HG03064 (cell line): ENCODE data around the gene SIMC1.
"Not testable (repeated sequence)": the region's sequence is repeated elsewhere in the genome, so short reads cannot be mapped to it uniquely, and the experiment has no call there.

Source experiments
- ATAC-seq: cut with Tn5 transposase; IDR thresholded peaks from one replicate; pipeline ENCODE4 v1.9.1; 2021; ENCODE audit warnings: low read depth; ENCODE audit not compliant: unreplicated experiment

SIMC1 gene

DNA sequence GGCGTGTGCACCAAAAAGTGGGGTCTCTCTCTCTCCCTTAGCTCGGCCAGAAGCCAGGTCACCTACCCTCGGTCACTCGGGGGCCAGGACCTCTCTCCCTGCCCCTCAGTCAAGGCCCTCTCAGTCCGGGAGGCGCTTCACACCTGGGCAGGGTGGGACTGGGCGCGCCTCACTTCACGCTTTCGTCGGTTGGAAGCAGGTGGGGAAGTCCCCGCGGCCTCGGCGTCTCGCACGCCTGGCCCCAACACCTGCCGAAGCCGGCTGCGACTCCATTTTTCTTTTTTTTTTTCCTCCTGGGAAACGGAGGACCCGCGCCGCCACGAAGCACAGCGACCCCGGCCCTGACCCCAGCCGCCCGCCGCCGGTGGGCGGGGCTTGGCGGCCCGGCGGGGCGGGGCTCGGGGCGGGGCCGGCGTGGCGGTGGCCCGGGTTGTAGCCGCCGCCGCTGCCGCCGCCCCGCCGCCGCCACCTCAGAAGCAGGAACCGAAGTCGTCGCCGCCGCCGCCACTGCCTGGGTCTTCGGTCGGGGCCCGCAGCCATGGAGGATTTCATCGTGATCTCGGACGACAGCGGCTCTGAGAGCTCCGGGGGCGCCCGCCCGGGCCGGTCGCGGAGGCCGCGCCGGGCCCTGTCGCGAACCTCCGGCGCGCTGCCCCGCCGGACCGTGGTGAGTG is at the start of gene SIMC1:
SIMC1 (plus strand) TSS at position 454 of the 674 bp plus-strand sequence; CDS start at position 539, 85 bp downstream.
- peak; percentile 60 for ATAC-seq

DNA sequence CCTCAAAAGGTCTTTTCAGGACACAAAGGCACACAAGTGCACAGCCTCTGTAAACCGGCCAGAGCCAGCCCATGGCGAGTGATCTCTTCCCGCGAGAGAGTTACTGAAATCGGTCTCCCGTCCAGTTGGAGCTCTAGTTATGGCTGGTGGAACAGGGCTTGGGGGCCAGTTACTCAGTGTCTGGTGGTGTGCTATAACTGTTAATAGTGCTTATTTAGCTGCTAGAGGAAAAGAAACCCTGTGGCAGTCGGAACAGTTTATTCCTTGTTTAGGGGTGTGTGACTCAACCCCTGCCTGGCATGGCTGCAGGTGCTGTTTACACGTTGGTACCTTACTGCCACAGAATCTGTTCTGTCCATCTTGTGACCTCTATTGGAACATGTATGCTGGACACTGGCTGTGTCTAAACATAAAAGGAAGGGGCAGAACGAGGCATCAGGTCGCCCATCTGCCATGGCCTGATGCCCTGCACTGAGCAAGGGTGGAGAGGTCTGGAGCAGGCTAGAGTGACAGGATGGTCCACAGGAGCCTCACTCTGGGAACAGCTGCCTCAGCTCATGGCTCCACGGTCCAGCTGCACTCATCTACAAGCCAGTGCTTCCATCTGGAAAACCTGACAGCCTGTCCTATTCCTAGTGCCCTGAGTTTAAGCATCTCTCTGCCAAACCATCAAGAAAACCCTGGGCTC is 49.6 kb upstream of the SIMC1 start:
- ATAC-seq = no peak

- ATAC-seq = no peak
Observed at GRCh38 chr5:176189857-176190256, 48.4 kb upstream of the SIMC1 start.

DNA sequence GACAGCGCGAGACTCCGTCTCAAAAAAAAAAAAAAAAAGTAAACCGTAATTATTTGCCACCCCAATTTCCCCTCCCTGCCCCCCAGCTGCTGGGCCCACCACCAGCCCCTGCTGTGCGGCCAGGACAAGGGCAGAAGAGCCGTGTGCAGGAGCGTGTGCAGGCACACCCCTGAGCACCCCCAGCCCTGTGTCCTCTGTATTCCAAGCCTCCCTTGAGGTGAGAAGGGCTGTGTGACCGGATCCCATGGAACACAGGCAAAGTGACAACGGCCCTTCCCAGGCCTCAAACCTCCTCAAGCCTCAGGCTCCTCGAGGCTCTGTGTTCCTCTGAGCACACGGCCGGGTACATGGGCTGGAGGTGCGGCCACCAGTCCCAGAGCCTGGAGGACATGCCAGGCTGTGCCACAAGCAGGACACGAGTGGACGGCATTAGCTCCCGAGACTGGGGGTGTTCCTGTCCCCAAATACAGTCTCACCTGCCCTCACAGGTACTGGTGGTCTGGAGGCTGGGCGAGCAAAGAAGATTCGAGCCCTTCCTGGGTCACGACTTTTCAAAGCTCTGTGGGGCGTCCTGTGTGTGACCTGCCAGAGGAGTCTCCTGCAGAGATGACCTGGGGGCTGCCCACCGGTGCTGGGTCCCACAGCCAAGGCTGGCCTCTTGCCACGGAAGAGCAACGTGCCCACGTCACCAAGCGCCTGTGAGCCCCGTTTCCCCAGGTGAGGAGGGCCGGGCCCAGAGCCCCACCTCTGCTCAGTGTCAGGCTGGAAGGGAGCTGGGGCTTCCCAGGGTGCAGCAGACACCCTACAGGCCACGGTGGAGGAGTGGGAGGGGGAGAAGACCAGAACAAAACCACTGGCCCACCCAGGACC is 47.1 kb upstream of the SIMC1 start:
- ATAC-seq = no peak

GRCh38 chr5:176192094-176192721 is 46.0 kb upstream of the SIMC1 start:
- ATAC-seq = no peak

DNA sequence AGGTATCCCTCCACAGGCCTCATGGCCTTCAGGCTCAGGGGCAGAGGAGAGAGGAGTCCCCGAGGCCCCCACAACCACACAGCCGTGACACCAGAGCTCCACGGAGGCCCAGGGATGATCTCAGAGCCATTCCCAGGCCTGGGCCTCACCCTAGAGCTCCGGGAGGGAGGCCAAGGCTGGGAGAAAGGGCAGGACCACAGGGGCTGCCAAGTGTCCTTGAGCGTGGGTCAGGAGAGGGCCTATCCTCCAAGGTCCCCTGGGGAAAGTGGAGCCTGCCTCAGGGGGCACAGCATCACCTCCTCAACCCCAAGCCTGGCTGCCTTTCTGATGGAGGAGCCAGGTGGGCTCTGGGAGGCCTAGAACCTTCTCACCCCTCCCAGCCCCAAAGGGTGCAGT is 45.5 kb upstream of the SIMC1 start:
- ATAC-seq = not testable (repeated sequence)

GRCh38 chr5:176193636-176194035 is 44.6 kb upstream of the SIMC1 start:
- not testable (repeated sequence) for ATAC-seq

DNA sequence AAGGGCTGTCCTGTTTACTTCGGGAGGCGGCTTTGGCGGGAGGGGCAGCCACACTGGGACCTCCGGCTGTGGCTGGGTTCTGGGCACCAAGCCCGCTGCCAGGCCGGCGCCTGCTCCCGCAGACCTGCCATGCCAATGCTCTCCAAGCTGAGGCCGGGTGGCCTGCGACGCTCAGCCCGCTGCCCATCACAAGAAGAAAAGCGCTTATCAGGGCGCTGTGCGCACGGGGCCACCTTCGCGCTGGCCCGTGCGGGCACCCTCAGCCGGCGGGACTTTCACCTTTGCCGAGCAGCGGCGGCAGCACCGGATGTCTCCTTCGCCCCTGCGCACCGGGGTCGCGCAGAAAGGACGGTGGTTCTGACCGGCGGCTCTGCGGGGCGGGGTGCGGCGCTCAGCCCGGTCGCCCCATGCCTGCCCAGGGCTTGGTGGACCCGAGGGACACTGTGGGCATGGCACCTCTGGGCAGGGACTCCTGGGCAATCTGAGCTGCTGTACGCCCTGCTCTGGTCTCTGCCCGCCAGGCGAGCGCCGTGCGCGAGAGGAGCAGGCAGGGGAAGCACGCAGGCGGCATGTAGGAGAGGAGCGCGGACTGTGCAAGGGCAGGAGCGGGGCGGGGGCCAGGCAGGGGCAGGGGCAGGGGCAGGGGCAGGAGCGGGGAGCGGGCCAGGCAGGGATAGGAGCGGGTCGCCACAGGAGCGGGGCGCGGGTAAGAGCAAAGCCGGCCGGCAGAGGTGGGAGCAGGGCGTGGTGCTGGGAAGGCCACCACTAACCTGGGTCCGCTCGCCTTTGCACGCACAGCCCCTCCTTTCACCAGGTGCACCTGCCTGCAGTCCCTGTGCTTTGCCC is 43.8 kb upstream of the SIMC1 start:
- ATAC-seq = not testable (repeated sequence)

DNA sequence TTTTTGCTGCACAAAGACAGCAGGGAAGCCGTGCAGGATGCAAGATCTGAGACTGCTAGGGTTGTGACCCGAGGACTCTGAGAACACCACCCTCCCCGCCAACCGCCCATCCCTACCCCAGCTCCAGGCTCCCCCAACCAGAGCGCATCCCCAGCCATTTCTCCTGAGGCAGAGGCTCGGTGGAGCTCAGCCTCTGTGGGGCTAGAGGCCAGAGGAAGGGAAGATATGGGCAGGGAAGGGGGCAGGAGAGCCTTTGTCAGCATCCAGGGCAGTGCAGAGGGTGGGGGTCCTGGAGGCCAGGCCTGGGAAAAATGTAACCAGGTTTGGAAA is 43.2 kb upstream of the SIMC1 start:
- not testable (repeated sequence) for ATAC-seq

GRCh38 chr5:176195487-176196207 is 42.6 kb upstream of the SIMC1 start:
- not testable (repeated sequence) for ATAC-seq

GRCh38 chr5:176196781-176197180 is 41.4 kb upstream of the SIMC1 start:
- ATAC-seq = not testable (repeated sequence)

DNA sequence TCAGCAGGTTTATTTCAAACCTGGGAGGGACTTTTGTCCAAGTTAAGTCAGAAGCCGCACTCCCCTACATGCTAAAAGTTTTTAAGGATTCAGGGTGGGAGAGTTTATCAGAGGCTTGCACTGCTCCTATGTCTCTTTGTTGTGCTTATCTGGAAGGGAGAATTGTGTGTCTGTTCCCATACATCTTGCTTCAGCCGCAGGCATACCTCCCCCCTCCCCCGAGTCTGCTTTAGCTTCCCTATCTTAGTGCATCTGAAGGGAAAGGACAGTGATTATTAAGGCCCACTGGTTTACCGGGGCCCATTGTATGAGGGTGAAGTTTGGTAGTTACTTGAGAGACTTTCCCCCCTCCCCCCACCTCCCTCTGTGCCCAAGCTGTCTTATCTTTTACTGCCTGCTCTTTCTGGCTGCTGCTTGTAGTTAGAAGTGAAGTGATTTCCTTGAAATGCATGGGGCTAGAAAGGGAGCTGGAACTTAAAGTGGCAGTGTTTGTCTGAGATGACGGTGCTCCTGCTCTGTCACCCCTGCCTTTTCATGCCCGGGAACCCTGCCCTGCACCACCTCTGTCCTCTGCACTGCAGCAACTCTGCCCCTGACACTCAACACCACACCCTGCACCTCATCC is 40.9 kb upstream of the SIMC1 start:
- not testable (repeated sequence) for ATAC-seq

DNA sequence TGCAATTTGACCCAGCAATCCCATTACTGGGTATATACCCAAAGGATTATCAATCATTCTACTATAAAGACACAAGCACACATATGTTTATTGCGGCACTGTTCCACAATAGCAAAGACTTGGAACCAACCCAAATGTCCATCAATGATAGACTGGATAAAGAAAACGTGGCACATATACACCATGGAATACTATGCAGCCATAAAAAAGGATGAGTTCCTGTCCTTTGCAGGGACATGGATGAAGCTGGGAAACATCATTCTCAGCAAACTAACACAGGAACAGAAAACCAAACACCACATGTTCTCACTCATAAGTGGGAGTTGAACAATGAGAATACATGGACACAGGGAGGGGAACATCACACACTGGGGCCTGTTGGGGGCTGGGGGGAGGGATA is 39.9 kb upstream of the SIMC1 start:
- ATAC-seq = not testable (repeated sequence)

DNA sequence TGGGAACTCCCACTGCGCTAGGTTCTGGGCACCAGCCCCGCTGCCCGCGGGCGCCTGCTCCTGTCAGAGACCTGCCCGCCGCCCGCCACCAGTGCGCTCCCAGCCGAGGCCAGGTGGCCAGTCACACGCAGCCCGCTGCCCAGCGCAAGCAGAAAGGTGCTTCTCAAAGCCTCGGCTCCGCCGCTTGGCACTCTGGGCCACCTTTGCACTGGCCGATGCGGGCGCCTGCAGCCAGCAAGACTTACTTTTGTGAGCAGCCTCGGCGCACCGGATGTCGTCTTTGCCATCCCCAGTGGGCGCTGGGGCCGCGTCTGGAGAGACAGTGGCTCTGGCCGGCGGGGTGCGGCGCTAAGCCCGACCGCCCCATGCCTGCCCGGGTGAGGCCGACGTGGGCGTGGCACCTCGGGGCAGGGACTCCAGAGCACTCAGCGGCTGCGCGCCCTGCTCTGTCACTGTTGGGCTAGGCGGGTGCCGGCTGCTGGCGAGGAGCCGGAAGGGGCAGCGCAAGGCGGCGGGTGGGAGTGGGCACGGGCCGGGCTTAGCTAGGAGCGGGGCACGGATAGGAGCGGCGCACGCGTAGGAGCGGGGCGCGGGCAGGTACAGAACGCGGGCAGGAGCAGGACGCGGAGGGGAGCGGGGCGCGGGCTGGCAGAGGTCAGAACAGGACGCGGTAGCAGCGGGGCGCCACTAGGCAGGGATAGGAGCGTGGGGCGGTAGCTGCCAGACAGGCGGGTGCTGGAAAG is 39.1 kb upstream of the SIMC1 start:
- not testable (repeated sequence) for ATAC-seq

DNA sequence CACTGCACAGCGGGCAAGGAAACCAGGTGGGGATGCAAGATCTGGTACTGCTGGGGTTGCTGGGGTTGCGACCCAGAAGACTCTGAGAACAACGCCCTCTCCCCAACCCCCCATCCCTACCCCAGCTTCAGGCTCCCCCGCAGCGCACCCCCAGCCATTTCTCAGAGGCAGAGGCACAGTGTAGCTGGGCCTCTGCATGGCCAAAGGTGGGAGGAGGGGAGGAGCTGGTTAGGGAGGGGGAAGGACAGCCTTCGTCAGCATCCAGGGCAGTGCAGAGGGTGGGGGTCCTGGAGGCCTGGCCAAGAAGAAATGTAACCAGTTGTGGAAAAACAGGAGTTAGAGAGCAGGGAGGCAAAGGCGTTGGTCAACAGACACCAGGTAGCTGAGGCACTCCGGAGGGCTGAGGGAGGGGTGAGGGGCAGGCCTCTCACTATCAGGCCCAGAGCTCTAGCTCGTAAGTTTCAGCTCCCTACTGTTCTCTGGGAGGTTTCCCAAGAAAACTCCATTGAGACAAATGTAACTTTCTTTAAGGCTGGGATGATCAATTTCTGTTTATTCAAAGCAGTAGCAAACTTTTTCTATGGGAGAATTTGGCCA is 38.3 kb upstream of the SIMC1 start:
- ATAC-seq = not testable (repeated sequence)

- no peak for ATAC-seq
Observed at GRCh38 chr5:176201811-176202210, 36.4 kb upstream of the SIMC1 start.

- ATAC-seq = no peak
Observed at GRCh38 chr5:176203086-176203485, 35.1 kb upstream of the SIMC1 start.

DNA sequence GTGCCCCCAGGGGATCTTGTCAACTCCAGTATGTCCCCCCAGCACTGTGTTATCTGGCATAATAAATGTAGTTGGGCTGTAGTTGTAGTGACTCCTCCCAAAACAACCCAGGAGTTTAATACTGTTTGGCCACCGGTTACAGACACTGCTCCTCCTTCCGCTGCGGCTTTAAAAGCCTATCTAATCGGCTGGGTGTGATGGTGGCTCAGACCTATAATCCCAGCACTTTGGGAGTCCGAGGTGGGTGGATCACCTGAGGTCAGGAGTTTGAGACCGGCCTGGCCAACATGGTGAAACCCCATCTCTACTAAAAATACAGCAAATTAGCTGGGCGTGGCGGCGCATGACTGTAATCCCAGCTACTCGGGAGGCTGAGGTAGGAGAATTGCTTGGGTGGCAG is 34.7 kb upstream of the SIMC1 start:
- ATAC-seq = not testable (repeated sequence)
